NCI-H460 (cell line): ENCODE measurements around the gene ANTXR1. TPM values are rescaled to one million over a fixed set of nuclear protein-coding genes. Genes with fewer than 3 reads are reported as not detected.

Source experiments
- DNase-seq: peaks from one replicate; pipeline ENCODE4 v3.0.0-alpha.2; 2016; ENCODE audit warnings: low read depth; ENCODE audit errors: extremely low read depth
- total RNA-seq: library from RNA; depleted of rRNA; stranded (reverse); fragments of >200 nt; shearing (Covaris generic); gene quantifications from 2 replicates; pipeline ENCODE4 v1.2.3, GENCODE V29; 2014

ANTXR1 gene
- total RNA-seq, 1 experiment from 2014 or later, result 310 TPM

DNA sequence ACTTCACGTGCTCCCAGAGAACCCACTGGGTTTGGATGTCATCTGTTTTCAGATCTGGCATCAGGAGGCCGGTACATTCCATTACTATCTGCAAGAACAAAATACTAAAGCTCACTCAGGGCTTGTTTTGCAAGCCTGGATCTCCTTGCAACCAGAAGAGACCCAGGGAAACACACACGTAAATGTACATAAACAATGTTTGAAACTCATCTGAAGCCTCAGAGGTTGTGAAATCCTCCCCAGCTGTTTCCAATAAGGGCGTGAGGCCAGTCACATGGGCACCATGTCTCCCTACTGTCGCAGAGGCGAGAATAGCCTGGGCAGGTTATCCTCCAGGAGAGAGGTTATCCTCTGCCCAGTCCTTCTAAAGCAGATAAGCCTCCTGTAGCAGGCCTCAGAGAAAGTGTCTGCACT lies 187.1 kb downstream of the ANTXR1 start:
- DNase-seq, result no peak

DNA sequence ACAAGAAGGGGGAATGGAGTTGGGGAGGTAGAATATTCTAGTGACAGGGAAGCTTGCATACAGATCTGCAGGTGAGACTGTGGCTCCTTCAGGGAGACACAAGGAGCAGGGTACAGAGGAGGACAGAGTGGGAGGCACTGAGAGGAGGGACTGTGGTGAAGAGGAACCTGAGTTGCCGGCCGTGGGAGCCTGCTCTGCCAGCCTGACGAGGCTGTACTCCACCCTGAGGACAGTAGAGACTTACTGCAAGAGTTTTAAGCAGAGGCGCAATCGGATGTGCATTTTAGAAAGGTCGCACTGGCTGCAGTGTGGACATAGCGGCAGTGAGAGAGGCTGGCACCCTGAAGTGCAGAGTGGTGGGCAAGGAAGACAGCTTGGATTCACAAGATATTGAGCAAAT lies 188.3 kb downstream of the ANTXR1 start:
- DNase-seq, result no peak

DNA sequence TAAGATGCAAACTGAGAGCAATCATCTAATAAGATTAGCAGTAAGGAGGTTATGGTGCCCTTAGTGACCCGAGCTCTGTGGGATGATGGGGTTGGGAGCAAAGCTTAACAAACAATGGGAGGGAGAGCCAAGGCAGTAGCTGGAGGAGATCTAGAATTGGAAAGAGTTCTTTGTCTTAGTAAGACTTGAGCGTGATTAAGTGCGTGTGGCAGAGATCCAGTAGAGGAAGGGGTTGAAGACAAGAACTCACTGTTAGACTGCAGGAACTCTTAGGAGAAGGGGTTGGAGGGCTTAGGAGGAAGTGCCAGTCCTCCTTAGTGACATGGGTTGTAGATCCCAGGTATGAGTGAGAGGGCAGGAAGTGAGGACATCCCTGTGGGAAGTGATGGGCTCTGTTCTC lies 189.3 kb downstream of the ANTXR1 start:
- DNase-seq, result no peak

DNA sequence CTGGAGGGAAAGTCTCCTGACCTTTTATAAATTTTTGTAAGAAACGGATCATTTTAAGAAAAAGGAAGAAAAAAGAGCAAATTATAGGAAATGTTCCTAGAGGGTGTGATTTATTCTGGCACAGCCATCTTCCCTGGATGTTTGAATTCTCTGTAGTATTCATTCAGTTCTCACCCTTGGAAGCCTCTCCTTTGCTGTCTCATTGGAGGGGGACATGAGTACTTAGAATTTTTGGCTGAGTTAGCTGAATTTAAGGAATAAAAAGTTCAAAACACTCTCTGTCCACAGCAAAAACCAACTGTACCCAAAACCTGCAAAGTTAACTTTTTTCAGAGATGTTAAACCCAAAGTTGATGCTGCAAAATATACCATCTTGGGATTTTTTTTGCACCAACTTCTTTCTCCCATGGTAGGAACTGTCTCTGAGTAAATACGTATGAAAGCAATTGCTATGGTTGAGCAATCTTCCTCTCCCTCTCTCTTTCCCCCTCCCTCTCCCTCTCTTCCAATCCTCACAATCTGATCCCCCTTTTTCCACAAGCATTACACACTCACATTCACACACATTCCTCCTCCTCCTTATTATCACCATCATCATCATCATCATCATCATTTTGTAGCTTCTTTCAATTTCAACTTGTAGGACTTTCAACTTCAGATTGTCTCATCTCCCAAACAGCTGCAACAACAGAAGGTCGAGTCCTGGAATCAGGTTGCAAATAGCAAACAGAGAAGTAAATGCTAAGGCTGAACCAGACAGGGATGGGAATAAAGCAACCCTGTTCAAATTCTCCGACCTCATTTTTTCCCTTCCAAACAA lies 190.4 kb downstream of the ANTXR1 start:
- DNase-seq, result no peak

DNA sequence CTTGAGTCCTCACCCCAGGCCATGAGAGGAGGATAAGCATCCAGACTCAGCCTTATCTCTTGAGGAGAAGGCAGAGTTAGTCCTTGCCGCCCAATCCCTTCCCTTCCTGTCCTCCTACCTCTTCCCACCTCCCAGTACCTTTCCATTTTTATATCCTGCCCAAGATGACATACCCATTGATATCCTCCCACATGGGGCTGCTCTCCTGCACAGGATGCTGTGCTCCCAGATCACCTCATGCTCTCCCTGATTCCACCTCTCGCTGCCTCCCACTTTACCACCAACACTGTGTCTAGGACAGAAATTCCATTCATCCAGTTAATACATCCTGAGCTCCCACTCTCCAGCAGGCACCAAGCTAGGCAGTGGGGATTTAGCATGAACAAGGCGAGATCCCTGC lies 191.7 kb downstream of the ANTXR1 start:
- no peak for DNase-seq

DNA sequence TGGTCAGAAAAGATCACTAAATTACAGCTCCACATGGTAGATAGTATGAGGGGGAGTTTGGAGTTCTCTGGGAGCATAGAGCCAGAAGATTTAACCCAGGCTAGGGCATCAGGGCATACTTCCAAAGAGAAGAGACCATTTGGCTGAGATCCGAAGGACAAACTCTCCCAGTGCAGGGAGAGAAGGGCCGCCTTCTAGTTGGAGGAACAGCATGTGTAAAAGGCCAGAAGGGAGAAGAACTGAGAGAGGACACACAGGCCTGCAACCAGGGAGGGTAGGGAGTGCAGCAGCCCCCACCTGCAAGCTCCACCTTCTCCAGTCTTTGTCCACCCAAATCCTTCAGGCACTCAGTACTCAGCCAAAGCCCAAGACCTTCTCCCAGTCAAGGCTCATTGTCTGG lies 192.1 kb downstream of the ANTXR1 start:
- DNase-seq, result no peak

DNA sequence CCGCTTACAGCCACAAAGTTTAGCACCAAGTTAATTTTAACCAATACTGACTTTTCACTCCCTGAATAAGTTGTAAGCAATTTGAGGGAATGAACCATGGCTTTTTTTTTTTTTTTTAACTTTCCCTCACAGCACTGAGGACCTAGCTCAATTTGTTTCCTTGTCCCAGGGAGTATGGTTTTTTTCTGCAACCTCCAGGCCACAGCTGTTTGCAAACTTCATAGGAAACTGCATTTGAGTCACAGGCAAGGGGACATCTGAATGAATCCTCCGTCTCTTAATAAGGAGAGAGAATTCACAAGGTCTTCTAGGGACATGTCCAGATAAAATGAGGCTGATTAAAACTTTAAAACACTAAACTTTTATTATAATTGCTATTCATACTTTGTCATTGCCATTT lies 192.5 kb downstream of the ANTXR1 start:
- DNase-seq, result no peak

DNA sequence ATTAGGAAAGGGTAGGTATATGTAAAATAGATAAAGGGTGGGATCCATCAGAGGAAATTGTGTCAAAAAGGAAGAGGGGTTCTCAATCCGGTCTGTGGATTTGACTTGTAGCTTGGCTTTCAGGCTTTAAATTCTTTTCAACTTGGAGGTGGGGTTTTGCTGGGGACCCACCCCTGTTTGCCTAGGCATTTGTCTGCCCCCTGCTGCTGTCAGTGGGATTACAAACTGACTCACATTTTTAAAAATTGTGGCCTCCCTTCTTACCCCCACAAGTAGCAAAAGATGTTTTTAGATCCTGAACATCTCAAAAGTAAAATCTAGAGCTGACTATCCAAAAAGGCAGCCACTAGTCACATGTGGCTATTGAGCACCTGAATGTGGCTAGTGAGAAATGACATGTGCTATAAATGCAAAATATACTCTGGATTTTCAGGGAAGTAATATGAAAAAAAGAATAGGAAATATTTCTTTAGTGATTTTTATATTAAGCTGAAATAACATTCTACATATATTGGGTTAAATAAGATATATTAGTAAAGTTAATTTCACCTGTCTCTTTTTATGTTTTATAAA lies 195.1 kb downstream of the ANTXR1 start:
- DNase-seq, result no peak

DNA sequence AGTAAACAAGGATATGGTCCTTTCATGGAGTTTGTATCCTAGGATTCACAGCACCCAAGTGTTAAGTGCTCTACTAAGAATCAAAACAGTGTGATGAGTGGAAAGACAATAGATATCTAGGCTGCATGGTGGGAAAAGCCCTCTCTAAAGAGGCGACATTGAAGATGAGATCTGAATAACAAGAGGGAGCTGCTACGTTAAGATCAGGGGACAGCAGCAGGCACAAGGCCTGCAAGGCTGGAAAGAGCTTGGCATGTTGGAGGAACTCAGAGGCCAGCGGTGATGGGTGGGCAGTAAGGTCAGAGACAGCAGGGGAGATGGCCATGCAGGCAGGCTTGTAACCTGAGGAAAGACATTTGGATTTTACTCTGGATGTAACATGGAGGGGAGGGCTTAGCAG lies 196.5 kb downstream of the ANTXR1 start:
- DNase-seq, result no peak

DNA sequence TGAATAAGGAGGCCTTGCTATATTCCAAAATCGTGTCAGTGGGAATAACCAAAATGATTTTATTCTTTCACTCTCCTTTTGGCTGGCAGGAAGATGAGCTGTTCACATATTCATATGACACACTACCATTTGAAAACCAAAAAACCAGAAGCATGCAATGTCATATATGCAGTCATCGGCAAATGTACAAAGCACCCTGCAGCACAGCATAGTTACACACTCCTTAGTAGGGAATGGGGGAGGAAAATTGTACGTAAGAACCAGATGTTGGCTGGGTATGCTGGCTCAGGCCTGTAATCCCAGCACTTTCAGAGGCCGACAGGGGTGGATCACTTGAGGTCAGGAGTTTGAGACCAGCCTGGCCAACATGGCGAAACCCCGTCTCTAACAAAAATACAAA lies 197.4 kb downstream of the ANTXR1 start:
- no peak for DNase-seq

DNA sequence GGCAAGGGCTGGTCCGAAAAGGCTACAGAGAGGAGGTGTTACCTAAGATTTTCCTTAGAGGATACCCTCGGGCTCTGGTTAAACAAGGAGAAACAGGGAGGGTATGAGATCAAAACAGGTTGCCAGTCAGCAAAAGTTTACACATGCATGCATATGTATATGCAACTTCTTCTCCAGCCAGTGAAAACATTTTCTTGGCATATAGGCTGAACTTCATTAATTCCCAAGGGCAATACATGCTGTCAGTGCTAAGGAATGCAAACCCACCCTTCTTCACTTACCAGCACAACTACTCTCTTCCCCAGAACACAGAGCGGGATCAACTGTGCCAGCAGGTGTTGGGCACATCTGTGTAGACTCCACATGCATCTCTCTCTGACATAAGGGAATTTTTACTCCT lies 198.1 kb downstream of the ANTXR1 start:
- DNase-seq, result no peak

DNA sequence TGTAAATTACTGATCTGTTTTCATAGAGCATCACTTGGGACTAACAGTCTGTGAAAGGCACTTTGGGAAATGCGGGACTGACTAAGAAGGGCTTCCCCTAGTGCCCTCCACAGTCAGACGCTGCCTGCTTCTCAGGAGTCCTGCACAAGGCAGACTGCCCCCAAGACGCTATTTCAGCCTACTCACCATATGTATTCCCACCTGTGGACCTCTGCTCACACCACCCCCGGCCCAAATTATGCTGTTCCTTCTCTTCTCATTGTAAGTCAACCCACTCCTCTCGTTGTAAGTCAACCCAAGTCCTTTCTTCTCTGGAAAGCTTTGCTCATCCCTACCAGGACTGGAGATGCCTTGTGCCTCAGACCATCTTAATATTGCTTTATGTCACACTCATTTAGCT lies 198.7 kb downstream of the ANTXR1 start:
- no peak for DNase-seq

DNA sequence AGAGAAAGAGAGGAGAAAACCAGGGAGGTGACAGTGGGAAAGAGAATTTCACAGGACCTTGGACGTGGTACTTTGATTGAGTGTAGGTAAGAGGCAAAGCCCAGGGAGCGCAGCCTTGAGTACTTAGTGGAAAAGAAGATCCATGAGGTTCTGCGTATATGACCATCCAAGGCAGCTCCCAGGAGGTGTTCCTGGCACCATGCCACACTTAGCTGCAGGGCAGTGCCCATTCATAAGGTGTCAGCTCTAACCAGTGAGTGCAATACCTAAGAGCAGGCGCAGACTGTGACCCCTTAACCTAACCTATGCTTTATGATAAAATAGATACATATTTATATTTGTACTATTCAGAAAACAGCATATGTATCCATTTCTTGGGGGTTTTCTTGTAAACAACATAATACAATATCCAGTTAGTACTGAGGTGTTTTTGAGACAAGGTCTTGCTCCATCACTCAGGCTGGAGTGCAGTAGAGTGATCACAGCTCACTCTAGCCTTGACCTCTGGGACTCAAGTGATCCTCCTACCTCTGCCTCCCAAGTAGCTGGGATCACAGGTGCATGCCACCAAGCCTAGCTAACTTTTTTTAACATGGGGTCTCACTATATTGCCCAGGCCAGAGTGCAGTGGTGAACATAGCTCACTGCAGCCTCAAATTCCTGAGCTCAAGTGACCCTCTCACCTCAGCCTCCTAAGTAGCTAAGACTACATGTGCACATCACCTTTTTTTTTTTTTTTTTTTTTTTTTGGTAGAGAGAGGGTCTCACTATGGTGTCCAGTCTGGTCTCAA lies 199.5 kb downstream of the ANTXR1 start:
- no peak for DNase-seq

DNA sequence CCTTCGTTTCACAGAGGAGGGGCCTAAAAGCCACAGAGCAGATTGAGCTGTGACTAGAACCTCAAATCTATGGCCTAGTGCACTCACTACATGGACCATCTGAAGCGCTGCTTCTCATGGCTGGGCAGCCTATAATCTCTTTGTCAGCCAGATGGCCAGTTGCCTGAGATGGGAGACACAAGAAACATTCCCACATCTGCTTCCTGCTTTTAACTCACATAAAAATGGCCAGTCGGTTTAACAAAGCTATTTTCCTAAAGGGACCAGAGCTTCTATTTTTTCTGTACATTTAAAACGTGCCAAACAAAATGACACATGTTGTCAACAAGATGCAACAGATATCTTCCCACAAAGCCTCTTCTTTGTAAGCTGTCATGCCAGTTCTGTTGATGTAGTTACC lies 200.2 kb downstream of the ANTXR1 start:
- no peak for DNase-seq

DNA sequence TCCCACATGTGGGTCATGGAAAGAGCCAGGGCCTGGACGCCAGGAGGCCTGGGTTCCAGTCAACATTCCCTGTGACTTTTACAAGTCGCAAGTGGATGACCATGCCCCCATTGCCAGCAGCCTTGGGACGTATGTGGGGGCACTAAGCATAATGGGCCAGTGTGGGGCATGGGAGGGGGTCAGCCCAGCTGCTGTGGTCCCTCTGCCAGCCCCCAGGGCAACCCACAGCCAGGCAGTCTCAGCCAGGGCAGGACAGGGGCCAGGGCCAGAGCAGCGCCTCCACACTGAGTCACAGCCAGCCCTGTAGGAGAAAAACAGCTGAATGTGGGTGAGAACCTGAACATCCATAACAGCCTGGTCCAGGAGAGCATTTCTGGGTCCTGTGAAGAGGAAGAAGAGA lies 200.8 kb downstream of the ANTXR1 start:
- DNase-seq, result no peak

DNA sequence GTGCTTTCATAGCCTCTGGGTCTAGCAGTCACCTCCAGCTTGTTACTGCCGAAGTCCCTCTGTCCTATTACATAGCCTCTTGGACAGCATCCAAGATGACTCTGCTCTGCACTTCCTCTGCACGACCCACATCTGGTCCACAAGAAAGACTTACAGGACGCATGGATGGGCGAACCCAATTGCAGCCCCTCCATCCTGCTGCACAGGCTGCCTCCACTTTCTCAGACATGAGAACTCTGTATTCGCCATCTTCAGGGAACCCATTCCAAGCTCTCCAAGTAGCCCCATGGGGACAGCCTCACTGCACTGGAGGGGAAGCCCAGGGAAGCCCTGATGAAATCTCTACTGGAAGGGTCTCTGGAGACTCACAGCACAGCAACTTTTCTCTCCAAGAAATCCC lies 201.9 kb downstream of the ANTXR1 start:
- no peak for DNase-seq

DNA sequence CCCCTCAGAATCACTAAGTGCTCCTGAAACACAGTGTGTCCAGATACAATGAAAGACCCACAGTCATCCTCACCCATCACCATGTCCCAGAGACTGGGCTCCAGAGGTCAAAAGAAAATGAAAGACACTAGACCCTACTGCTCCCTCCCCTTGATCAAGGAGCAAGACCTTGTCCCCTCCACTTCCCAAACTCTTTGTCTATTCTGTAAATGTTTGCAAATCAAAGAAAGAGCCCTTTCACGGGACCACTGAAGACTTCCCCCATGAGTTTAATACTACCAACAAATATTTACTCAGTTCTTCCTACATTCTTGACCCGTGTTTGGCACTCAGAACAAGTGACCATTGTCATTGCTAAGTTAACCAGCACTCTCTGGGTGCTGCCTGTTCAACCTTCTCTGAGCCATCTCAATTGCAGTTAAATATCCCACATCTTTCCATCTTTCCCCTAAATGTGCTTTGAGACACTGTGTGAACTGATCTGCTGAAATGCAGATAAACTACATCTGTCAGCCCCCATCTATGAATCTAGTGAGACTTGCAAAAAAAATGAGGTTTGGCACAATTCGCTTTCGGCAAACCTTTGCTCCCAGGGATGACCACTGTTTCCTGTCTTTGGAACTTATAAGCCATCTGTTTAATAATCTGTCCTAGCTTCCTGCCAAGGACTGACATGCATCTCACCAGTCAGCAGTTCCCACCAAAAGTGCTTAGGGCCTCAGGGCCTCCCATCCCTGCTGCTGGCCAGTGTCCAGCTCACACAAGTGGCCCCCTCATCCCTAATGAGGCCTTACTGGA lies 203.8 kb downstream of the ANTXR1 start:
- DNase-seq, result no peak

DNA sequence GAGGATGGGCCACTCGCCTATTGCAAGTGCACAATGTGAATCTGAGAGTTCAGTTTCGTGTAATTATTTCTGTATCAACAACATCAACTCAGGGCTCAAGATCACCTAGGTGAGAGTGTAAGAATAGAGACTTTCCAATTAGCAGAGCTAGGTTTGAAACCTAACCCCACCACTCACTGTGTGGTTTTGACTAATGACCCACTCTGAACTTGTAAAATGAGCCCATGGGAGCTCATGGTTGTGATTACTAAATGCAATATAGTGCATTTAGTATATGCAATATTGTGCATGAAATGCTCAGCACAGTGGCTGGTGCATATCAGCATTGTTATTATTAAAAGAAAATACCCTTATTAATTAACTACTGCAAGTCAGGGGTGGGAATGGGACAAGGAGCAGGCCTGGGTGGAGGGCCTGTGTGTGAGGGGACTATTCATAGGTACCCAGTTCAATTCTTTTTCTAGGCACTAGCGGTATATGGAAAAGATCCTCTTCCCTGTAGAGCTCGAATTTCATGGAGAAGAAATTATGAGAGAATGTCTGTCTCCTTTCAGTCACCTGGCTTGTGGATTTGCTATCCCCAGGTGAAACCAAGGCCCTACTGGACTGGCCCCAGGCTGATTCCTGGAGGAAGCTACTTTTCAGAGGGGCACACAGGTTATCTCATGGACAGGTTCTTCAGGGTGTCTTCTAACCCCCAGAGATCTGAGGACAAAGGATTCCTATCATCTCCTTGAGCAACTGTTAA lies 204.5 kb downstream of the ANTXR1 start:
- no peak for DNase-seq

DNA sequence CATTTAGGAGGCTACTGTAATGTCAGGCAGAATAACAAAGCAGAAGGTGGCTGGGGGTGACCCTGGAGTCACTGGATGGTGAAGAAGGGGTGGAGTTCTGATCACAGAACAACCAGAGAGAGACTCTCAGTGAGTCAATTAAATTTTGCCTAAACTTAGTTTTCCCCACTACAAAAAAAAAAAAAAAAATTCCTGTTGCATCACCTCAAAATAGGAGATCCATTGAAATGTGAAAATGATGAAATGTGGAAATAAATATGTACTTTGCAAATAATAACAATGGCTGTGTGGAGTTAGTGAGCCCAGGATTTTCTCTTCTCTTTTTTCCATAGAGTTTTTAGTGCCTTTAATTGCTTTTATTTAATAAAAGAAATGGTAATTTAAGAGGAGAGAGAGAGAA lies 208.5 kb downstream of the ANTXR1 start:
- no peak for DNase-seq
